Measurements from ENCODE around the gene LRMDA. TPM values are rescaled to one million over a fixed set of nuclear protein-coding genes. Genes with fewer than 3 reads are reported as not detected.

LRMDA gene
- total and polyA plus RNA-seq, 2 of the 13 experiments (the other 11 are each of a cell fraction or from before 2014, with no cell fraction given), result 13.4 to 22.0 TPM

- no peak for TF ChIP-seq ZXDC (CRISPR knock-in tag; IDR thresholded peaks at IDR 0.05)
- no peak for TF ChIP-seq TFDP1 (CRISPR knock-in tag; IDR thresholded peaks at IDR 0.05; ENCODE audit: borderline replicate concordance)
Observed at GRCh38 chr10:75868574-75868973, 437.1 kb downstream of the LRMDA start (continued).

- ATAC-seq (no peak), DNase-seq (ENCODE audit: low spot score) (no peak), FAIRE-seq (no peak)
- Histone ChIP-seq H3K79me2 (ENCODE audit: insufficient read depth, low read length) (no peaks in the 10 kb centered on the region), H3K27me3 (ENCODE audit: control insufficient read depth in 1 of 2, insufficient read depth in 2 of 2, low read length in 2 of 2) (no peaks in the 10 kb centered on the region), H3K9ac (ENCODE audit: insufficient read depth, low read depth, low read length) (no peak overlapping the region), H3K4me3 (replicated peaks in 1 of 3; ENCODE audit: insufficient read depth in 1 of 3, low read depth in 2 of 3, low read length in 3 of 3) (no peak overlapping the region), H4K20me1 (ENCODE audit: insufficient read depth, low read length) (no peaks in the 10 kb centered on the region), H3K36me3 (replicated peaks in 1 of 2; ENCODE audit: control insufficient read depth in 1 of 2, insufficient read depth in 2 of 2, low read length in 2 of 2) (no peaks in the 10 kb centered on the region), H2AFZ (ENCODE audit: low read length) (no peak overlapping the region), H3K9me3 (ENCODE audit: low read length) (no peaks in the 10 kb centered on the region), H3K4me2 (ENCODE audit: low read depth, low read length) (no peak overlapping the region), H3K27ac (ENCODE audit: extremely low read length, insufficient read depth, low read length) (no peak overlapping the region), H3K4me1 (ENCODE audit: insufficient read depth, low read length) (no peaks in the 10 kb centered on the region)
- no TSS peak for BruUV-seq (replicated peaks)
- WGBS (ENCODE audit: low lambda C conversion rate), result 98% methylated on average over 4 of the region's 4 CpGs
- in situ Hi-C loops (cut with HindIII; ENCODE audit: extremely low pct_ligation_motif_present, low pct_unique_long_range_greater_than_20kb), result no loop called here
- CTCF ChIA-PET (ENCODE audit: low intra/inter-chr PET ratio, low total read pairs), result no interaction called here
- POLR2A ChIA-PET, result no interaction called here
- intact Hi-C loops (cut with micrococcal nuclease; ENCODE audit: unreplicated experiment), result no loop called here
- TF ChIP-seq ZNF83 (CRISPR knock-in tag; IDR thresholded peaks at IDR 0.05; ENCODE audit: borderline replicate concordance) (no peak), ZNF703 (CRISPR knock-in tag; IDR thresholded peaks at IDR 0.05; ENCODE audit: borderline replicate concordance) (no peak), ZNF629 (CRISPR knock-in tag; conservative IDR thresholded peaks at IDR 0.05) (no peak), ZNF136 (CRISPR knock-in tag; IDR thresholded peaks at IDR 0.05; ENCODE audit: low read depth) (no peak), ZNF773 (CRISPR knock-in tag; IDR thresholded peaks at IDR 0.05; ENCODE audit: borderline replicate concordance) (no peak), ZNF232 (CRISPR knock-in tag; IDR thresholded peaks at IDR 0.05; ENCODE audit: borderline replicate concordance) (no peak), GTF2F1 (IDR thresholded peaks at IDR 0.05; ENCODE audit: low read length) (no peak), ZNF562 (CRISPR knock-in tag; IDR thresholded peaks at IDR 0.05; ENCODE audit: borderline replicate concordance) (no peak), MYPOP (CRISPR knock-in tag; IDR thresholded peaks at IDR 0.05) (no peak), NKX3-1 (CRISPR knock-in tag; IDR thresholded peaks at IDR 0.05) (no peak), SKIL (CRISPR knock-in tag; IDR thresholded peaks at IDR 0.05; ENCODE audit: borderline replicate concordance) (no peak), KDM3A (CRISPR knock-in tag; IDR thresholded peaks at IDR 0.05; ENCODE audit: low read depth) (no peak), ZNF720 (CRISPR knock-in tag; IDR thresholded peaks at IDR 0.05) (no peak), MIER2 (CRISPR knock-in tag; IDR thresholded peaks at IDR 0.05) (no peak)
Observed at GRCh38 chr10:75870039-75870645, 438.7 kb downstream of the LRMDA start.

Data from HepG2 (cell line).